ENCODE measurements around the gene KMT2C.

DNA sequence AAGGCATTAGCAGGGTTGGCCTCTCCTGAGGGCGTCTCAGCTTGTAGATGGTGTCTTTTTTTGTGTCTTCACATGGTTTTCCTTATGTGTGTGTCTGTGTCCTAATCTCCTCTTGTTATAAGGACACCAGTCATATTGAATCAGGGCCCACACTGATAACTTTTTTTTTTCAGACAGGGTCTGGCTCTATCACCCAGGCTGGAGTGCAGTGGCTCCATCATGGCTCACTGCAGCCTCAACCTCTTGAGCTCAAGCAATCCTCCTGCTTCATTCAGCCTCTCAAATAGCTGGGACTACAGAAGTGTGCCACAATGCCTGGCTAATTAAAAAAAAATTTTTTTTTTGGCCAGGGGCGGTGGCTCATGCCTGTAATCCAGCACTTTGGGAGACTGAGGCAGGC, 41.3 kb upstream of the KMT2C start:
- TF ChIP-seq CTCF (IDR thresholded peaks at IDR 0.05) (no peak), POLR2A (IDR thresholded peaks at IDR 0.05) (no peak)
